ENCODE results near the gene OSBPL5. TPM values are rescaled to one million over a fixed set of nuclear protein-coding genes. Genes with fewer than 3 reads are reported as not detected.

The OSBPL5 gene
- total RNA-seq, 2 experiments from 2014 or later, result 0.63 to 2.7 TPM

- no TSS peak for BruUV-seq (replicated peaks)
- Histone ChIP-seq H3K9me3 (ENCODE audit: low read length) (no peaks in the 10 kb centered on the region), H3K27ac (ENCODE audit: low read depth, low read length, poor library complexity, severe bottlenecking) (no peak overlapping the region), H3K4me1 (ENCODE audit: insufficient read depth, low read length, poor library complexity, severe bottlenecking) (no peaks in the 10 kb centered on the region), H3K4me2 (ENCODE audit: low read length) (no peak overlapping the region), H3K36me3 (ENCODE audit: insufficient read depth, low read length) (no peaks in the 10 kb centered on the region), H2AFZ (ENCODE audit: low read length) (no peak overlapping the region), H3K9me2 (ENCODE audit: insufficient read depth, low read length) (no peaks in the 10 kb centered on the region), H3K79me2 (ENCODE audit: insufficient read depth, low read depth, low read length) (no peaks in the 10 kb centered on the region), H4K20me1 (ENCODE audit: insufficient read depth, low read length) (no peaks in the 10 kb centered on the region), H3K4me3 (ENCODE audit: low read depth, low read length, poor library complexity, severe bottlenecking) (no peak overlapping the region)
- CTCF ChIA-PET (ENCODE audit: unreplicated experiment), result no interaction called here
- TF ChIP-seq EZH2phosphoT487 (IDR thresholded peaks at IDR 0.05; ENCODE audit: borderline replicate concordance, low read depth, low read length) (no peak), CTCF (conservative IDR thresholded peaks at IDR 0.05; ENCODE audit: low read length) (no peak)
- POLR2A ChIA-PET, result no interaction called here
- DNase-seq (ENCODE audit: low spot score), result no peak
- intact Hi-C loops (cut with micrococcal nuclease; ENCODE audit: unreplicated experiment), result loop anchor here (5.0 kb wide), 1 partner anchor 561 kb away; no protein-coding TSS in a partner anchor
Observed at GRCh38 chr11:3093281-3094191, 71.6 kb downstream of the OSBPL5 start.

- ChIA-PET POLR2A (no interaction called here), CTCF (ENCODE audit: unreplicated experiment) (no interaction called here)
- Histone ChIP-seq H4K20me1 (ENCODE audit: insufficient read depth, low read length) (no peaks in the 10 kb centered on the region), H3K79me2 (ENCODE audit: insufficient read depth, low read depth, low read length) (no peaks in the 10 kb centered on the region), H3K9me3 (ENCODE audit: low read length) (no peaks in the 10 kb centered on the region), H3K4me3 (ENCODE audit: low read depth, low read length, poor library complexity, severe bottlenecking) (no peak overlapping the region), H3K4me2 (ENCODE audit: low read length) (no peak overlapping the region), H3K27ac (ENCODE audit: low read depth, low read length, poor library complexity, severe bottlenecking) (no peak overlapping the region), H2AFZ (ENCODE audit: low read length) (no peak overlapping the region), H3K9me2 (ENCODE audit: insufficient read depth, low read length) (no peaks in the 10 kb centered on the region), H3K4me1 (ENCODE audit: insufficient read depth, low read length, poor library complexity, severe bottlenecking) (no peaks in the 10 kb centered on the region), H3K36me3 (ENCODE audit: insufficient read depth, low read length) (no peaks in the 10 kb centered on the region)
- BruUV-seq (replicated peaks), result no TSS peak
- no peak for TF ChIP-seq EZH2phosphoT487 (IDR thresholded peaks at IDR 0.05; ENCODE audit: borderline replicate concordance, low read depth, low read length)
- TF ChIP-seq CTCF (conservative IDR thresholded peaks at IDR 0.05; ENCODE audit: low read length), result no peak
- no peak for DNase-seq (ENCODE audit: low spot score)
- intact Hi-C loops (cut with micrococcal nuclease; ENCODE audit: unreplicated experiment), result loop anchor here (5.0 kb wide), 1 partner anchor 560 kb away; no protein-coding TSS in a partner anchor
Observed at GRCh38 chr11:3092603-3093141, 72.4 kb downstream of the OSBPL5 start.

All from OCI-LY7 (cell line).